IPS DF 6.9 (cell line): ENCODE data around the gene RERE.
A peak's percentile ranks its signal among the peaks of the same experiment; 100 is the strongest.

Source experiments
- DNase-seq: peaks from one replicate; pipeline ENCODE4 v3.0.0-alpha.2; 2013; ENCODE audit warnings: low read depth, low spot score
- H3K27ac ChIP-seq: one replicate; pipeline ENCODE4 v1.5.1; 2013; ENCODE audit warnings: low read length, control low read depth
- H3K27me3 ChIP-seq: 2 replicates; pipeline ENCODE4 v1.6.1; 2013; ENCODE audit warnings: mild to moderate bottlenecking, low read length; ENCODE audit not compliant: control insufficient read depth, insufficient read depth
- H3K36me3 ChIP-seq: 2 replicates; pipeline ENCODE4 v1.6.1; 2013; ENCODE audit warnings: low read length; ENCODE audit not compliant: control insufficient read depth, insufficient read depth
- H3K4me1 ChIP-seq: 2 replicates; pipeline ENCODE4 v1.6.1; 2013; ENCODE audit warnings: low read length; ENCODE audit not compliant: control insufficient read depth, insufficient read depth
- H3K4me3 ChIP-seq: 2 replicates; pipeline ENCODE4 v1.5.1; 2013; ENCODE audit warnings: mild to moderate bottlenecking, low read length
- H3K9me3 ChIP-seq: 2 replicates; pipeline ENCODE4 v1.6.1; 2013; ENCODE audit warnings: low read length, inconsistent platforms; ENCODE audit not compliant: control insufficient read depth, insufficient read depth
- WGBS: extraction: QIAGEN DNeasy Blood & Tissue Kit; methylation state at CpG from one replicate; pipeline ENCODE4 v1.1.7; 2013; ENCODE audit warnings: mixed read lengths, missing lambda C conversion rate; ENCODE audit not compliant: insufficient read length, insufficient coverage; 5-methylcytosine and 5-hydroxymethylcytosine counted together

The RERE gene

GRCh38 chr1:8355439-8356255 lies 461.8 kb downstream of the RERE start:
- Histone ChIP-seq H3K4me1 (no peaks in the 10 kb centered on the region; the same call in 1 of the 2 replicates), H3K27ac (no peak overlapping the region), H3K9me3 (no peaks in the 10 kb centered on the region), H3K36me3 (peaks cover 40% of the 10 kb centered on the region), H3K4me3 (no peak overlapping the region), H3K27me3 (no peaks in the 10 kb centered on the region)
- no CpG with 5 or more reads among the region's 24 CpGs for WGBS
- DNase-seq: no peak

DNA sequence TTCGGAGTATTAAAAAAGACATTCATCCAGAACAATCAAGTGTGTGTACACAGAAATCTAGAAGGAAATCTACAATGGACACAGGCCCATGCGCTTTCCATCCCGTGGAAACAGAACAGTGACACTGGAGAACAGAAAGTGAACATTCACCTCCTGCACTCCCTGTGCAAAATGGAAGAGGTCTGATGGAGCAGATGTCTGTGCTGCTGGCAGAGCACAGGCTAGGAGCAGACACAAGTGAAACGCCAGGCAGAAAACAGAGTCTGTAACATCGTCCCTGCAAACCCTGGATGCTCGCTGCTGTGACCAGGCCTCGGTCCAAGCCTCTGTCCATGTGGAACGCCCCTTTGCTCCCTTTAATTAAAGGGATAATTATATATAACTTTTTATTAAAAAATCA lies 463.4 kb downstream of the RERE start:
- no peak overlapping the region for H3K4me3 ChIP-seq
- no peaks in the 10 kb centered on the region; the same call in 1 of the 2 replicates for H3K4me1 ChIP-seq
- no peak overlapping the region for H3K27ac ChIP-seq
- no CpG with 5 or more reads among the region's 8 CpGs for WGBS
- no peaks in the 10 kb centered on the region for H3K9me3 ChIP-seq
- H3K36me3 ChIP-seq: peaks cover 36% of the 10 kb centered on the region
- H3K27me3 ChIP-seq: no peaks in the 10 kb centered on the region
- DNase-seq: no peak

DNA sequence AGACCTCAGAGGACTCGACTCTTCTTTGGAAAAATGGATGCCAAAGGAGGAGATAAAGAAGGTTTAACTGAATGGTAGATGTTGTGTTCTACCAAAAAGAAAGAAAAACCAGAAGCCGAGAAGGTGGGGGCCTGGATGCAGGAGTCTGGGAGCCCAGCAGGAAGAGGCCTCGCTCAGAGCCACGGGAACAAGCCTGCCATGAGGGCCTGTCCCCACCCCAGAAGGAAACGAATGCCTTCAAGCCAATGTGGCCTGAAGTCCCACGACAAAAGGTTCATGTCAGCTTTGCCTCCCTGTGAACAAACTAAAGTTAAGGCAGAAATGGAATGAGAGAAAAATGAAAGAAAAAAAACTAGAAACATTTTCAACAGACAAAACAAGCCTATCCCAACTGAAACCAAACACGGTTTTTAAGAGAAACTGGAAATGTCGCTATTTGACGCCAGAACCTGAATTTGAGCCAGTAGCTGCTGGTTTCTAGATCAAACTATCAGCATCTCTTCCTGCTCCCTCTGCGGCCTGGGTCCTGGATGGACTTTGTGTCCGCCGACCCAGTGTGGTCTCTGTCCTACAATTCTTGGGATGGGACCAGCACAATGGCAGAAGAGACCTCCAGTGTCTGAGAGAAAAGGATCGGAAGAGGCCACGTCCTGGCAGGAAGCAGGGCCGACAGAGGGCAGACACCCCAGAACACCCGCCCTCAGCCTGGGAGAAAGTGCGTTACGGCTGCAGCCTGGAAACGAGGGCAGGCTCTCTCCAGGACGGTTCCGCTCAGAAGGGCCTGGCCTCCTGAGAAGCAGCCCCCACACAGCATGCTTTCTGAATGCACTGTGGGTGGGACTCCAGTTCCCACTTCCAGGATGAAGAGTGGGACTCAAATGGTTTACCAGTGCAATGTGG lies 464.3 kb downstream of the RERE start:
- H3K4me3 ChIP-seq: no peak overlapping the region
- WGBS: no CpG with 5 or more reads among the region's 21 CpGs
- no peaks in the 10 kb centered on the region for H3K27me3 ChIP-seq
- no peaks in the 10 kb centered on the region; the same call in 1 of the 2 replicates for H3K4me1 ChIP-seq
- DNase-seq: no peak
- peaks cover 28% of the 10 kb centered on the region for H3K36me3 ChIP-seq
- no peak overlapping the region for H3K27ac ChIP-seq
- H3K9me3 ChIP-seq: no peaks in the 10 kb centered on the region

GRCh38 chr1:8352471-8352845 lies 465.0 kb downstream of the RERE start:
- WGBS: no CpG with 5 or more reads among the region's 15 CpGs
- no peaks in the 10 kb centered on the region for H3K9me3 ChIP-seq
- H3K27me3 ChIP-seq: no peaks in the 10 kb centered on the region
- H3K4me1 ChIP-seq: no peaks in the 10 kb centered on the region; the same call in 1 of the 2 replicates
- no peak overlapping the region for H3K27ac ChIP-seq
- no peak for DNase-seq
- H3K4me3 ChIP-seq: no peak overlapping the region
- H3K36me3 ChIP-seq: peaks cover 21% of the 10 kb centered on the region

DNA sequence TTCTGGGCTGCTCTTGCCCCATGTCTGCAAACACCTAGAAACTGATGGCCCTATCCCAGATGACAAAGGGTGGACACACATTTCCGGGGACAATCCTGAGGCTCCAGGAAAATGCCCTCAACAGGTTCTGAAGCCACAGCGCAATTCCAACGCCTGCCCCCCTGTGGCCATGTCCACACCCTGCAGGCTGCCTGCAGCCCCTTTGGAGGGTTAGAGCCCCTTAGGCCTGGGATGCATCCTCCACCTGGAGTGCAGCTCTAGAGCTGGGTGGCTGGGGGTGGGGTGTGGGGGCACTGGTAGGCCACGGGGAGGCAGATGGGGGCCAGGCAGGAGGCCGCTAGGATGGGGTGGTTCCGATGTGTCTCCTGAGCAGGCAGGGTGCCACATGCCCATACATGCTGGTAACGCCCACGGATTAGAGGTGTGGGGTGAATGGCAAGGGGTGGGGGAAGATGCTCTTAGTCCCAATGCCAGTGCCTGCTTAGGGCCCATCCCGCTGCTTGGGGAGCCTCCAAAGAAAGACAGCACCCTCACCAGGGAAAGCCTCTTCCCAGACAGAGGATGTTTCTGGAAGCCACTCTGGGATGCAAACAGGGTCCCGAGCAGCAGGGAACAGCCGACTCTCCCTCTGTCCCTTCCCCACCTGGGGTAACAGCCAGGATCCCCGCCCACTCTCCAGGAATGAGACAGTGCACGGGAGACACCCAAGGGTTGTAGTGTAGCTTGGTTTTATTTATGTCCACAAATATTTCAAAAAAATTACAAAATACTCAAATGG lies 465.6 kb downstream of the RERE start:
- WGBS: no CpG with 5 or more reads among the region's 13 CpGs
- Histone ChIP-seq H3K27ac (no peak overlapping the region), H3K27me3 (no peaks in the 10 kb centered on the region), H3K4me3 (no peak overlapping the region), H3K9me3 (no peaks in the 10 kb centered on the region), H3K36me3 (peaks cover 16% of the 10 kb centered on the region; the same call in 1 of the 2 replicates), H3K4me1 (no peaks in the 10 kb centered on the region)
- DNase-seq: no peak

DNA sequence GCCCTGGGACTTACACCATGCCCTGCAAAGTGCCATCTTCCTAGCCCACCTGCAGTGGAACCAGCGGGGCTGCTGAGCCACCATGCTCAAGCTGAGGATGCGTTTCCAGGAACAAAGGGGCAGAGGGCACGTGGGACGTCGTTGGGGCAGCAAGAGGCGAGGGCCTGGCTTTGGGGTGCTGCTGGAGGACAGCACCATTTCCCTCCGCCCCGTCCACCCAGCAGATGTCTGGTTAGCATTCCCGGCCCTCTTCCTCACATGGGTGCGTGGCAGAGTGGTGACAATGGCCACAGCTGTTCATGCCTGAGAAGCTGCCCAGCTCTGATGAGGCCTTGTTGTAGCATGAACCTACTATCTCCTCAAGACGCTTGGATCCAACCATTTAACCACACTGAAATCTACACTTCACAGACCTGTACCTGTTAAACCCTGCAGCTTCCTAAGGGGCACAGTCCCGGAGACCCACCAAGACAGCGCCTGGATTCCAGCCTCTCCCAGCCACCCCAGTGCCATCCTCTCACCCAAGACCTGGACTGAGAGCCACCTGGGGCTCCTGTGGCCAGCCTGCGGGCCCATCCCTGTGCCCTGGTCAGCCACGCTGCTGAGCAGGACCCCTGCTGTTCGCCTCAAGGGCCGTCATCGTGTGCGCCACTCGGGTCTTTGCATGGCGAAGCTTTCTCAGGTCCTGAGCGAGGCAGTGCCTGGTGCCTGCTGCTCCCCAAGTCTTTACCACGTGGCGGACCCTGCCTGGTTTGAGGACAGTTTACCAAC lies 466.3 kb downstream of the RERE start:
- DNase-seq: no peak
- Histone ChIP-seq H3K27me3 (no peaks in the 10 kb centered on the region), H3K4me1 (no peaks in the 10 kb centered on the region), H3K27ac (no peak overlapping the region), H3K9me3 (no peaks in the 10 kb centered on the region), H3K36me3 (peaks cover 12% of the 10 kb centered on the region; the same call in 1 of the 2 replicates), H3K4me3 (no peak overlapping the region)
- no CpG with 5 or more reads among the region's 24 CpGs for WGBS

- Histone ChIP-seq H3K27me3 (no peaks in the 10 kb centered on the region), H3K9me3 (no peaks in the 10 kb centered on the region), H3K4me3 (no peak overlapping the region), H3K4me1 (no peaks in the 10 kb centered on the region), H3K36me3 (peaks cover 4% of the 10 kb centered on the region; the same call in 1 of the 2 replicates), H3K27ac (no peak overlapping the region)
- no CpG with 5 or more reads among the region's 14 CpGs for WGBS
- no peak for DNase-seq
Measured at GRCh38 chr1:8349961-8350360, 467.5 kb downstream of the RERE start.

DNA sequence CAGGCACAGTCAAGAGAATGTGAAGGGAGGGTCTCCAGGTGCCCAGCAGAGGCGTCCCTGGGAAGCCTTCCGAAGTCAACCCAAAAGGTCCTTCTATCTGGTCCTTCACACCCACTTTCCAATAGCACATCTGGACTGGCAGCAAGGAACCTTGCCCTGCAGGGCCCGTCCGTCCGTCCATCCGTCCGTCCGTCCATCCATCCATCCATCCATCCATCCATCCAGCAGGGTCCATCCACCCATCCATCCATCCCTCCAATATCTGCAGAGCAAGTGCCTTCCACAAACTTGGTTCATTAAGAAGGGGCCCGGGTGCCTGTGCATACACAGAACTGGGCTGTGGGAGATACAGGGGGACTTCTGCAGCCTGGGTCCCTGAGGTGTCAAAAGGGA lies 468.0 kb downstream of the RERE start:
- no peak for DNase-seq
- no CpG with 5 or more reads among the region's 9 CpGs for WGBS
- H3K4me3 ChIP-seq: no peak overlapping the region
- H3K4me1 ChIP-seq: no peaks in the 10 kb centered on the region
- H3K27me3 ChIP-seq: no peaks in the 10 kb centered on the region
- no peak overlapping the region for H3K27ac ChIP-seq
- peaks cover 4% of the 10 kb centered on the region; the same call in 1 of the 2 replicates for H3K36me3 ChIP-seq
- no peaks in the 10 kb centered on the region for H3K9me3 ChIP-seq

DNA sequence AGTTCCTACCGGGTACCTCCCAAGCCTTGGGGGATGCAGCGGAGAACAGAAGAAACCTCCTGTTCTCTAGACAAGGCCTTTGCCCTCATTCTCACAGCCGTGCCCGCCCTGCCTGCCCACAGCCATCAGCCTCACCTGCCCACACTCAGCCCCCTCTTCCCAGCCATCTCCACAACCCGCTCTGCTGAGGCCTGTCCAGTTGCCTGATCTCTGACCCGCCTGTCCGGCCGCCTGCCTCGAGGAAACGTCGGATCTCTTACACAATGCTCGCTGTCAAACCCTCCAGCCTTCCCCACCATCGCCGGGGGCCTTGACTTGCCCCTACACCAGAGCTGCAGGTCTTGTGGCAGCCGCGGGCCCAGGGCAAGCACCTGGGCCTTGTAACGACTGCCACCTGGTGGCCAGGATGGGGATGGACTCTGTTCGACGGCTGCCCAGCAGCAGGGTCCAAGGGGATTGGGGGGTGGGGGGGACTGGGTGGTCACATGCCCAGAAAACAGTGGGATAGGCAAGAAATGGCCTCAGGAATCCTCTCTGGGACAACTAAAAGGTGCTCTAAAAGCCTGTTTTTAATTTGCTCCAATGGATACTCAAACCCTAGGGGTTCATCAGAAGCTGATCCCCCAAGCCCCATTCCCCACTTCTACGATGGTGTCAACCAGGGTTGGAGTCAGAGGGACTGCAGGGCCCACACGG lies 468.5 kb downstream of the RERE start:
- Histone ChIP-seq H3K4me1 (no peaks in the 10 kb centered on the region), H3K27me3 (no peaks in the 10 kb centered on the region), H3K27ac (no peak overlapping the region), H3K36me3 (0 out of 2 replicates have a peak, but pooled peaks cover 4% of the 10 kb centered on the region), H3K9me3 (no peaks in the 10 kb centered on the region), H3K4me3 (no peak overlapping the region)
- WGBS: no CpG with 5 or more reads among the region's 21 CpGs
- peak; percentile 76 for DNase-seq
